Chondrocyte (in vitro differentiated cells): ENCODE measurements around the gene FAM83F. TPM values are rescaled to one million over a fixed set of nuclear protein-coding genes. Genes with fewer than 3 reads are reported as not detected.

ENCODE experiments used
- DNase-seq: peaks from one replicate; pipeline ENCODE4 v3.0.0; 2021; ENCODE audit warnings: mixed read lengths, low spot score
- H3K27ac Mint-ChIP-seq: one replicate; pipeline ENCODE4 v1.8.0; 2021; ENCODE audit warnings: mild to moderate bottlenecking, moderate library complexity, mixed read lengths; ENCODE audit not compliant: unreplicated experiment
- H3K27me3 Mint-ChIP-seq: 2 replicates; pipeline ENCODE4 v1.8.0; 2021; ENCODE audit warnings: low read depth, mixed read lengths
- H3K36me3 Mint-ChIP-seq: 2 replicates; pipeline ENCODE4 v1.8.0; 2021; ENCODE audit warnings: low read depth, mixed read lengths
- H3K4me1 Mint-ChIP-seq: 2 replicates; pipeline ENCODE4 v1.8.0; 2021; ENCODE audit warnings: low read depth, mild to moderate bottlenecking, mixed read lengths
- H3K4me3 Mint-ChIP-seq: one replicate; pipeline ENCODE4 v1.8.0; 2021; ENCODE audit warnings: mild to moderate bottlenecking, moderate library complexity, mixed read lengths; ENCODE audit not compliant: unreplicated experiment
- H3K9me3 Mint-ChIP-seq: 2 replicates; pipeline ENCODE4 v1.8.0; 2021; ENCODE audit warnings: low read depth, mixed read lengths
- CTCF ChIP-seq: fragments of 200-600 bp; sonication (generic); IDR thresholded peaks from 2 replicates; pipeline ENCODE4 v1.5.0; 2021; ENCODE audit warnings: antibody characterized with exemption, mild to moderate bottlenecking, moderate library complexity
- total RNA-seq: library from RNA; stranded (reverse); gene quantifications from 3 replicates; pipeline ENCODE4 v1.2.1, GENCODE V29; 2021

FAM83F gene
- total RNA-seq, 1 donor from 2014 or later: 0.22 TPM

DNA sequence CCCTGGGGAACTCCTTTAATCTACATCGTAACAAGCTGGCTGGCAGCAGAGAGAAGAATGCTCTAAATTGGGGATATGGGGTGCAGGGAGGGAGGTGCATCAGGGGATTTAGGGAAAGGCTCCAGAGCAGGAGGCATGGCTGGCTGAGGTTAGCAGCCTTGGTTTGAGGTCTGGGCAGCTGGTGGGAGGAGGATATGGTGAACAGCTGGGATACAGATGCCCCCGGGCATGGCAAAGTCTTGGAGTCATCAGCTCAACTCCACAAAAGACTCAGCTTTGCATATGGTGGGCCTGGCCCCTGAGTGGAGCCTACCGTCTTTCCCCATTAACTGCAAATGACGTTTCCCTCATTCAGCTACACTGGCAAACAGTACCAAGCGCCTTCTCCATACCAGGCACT, 5.4 kb downstream of the FAM83F start:
- H3K27ac Mint-ChIP-seq: no peak overlapping the region
- no peak for TF ChIP-seq CTCF
- H3K36me3 Mint-ChIP-seq: no peaks in the 10 kb centered on the region
- H3K27me3 Mint-ChIP-seq: peaks cover 2% of the 10 kb centered on the region
- no peak for DNase-seq
- H3K9me3 Mint-ChIP-seq: no peaks in the 10 kb centered on the region
- peaks cover 19% of the 10 kb centered on the region for H3K4me1 Mint-ChIP-seq
- no peak overlapping the region for H3K4me3 Mint-ChIP-seq

DNA sequence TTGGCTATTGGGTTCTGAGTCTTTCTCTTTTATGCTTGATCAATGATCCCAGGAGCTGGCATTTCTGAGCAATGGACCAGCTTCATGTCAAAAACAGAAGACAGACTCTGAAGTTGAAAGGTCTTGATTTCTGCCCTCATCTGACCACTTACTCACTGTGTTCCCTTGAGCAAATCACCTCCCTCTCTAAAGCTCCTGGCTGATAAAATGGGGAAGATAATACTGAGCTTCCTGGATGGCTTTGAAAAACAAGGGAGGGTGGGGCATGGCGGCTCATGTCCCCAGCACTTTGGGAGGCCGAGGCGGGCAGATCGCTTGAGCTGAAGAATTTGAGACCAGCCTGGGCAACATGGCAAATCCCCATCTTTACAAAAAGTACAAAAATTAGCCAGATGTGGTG, 6.4 kb downstream of the FAM83F start:
- Mint-ChIP-seq H3K4me3 (no peak overlapping the region), H3K36me3 (no peaks in the 10 kb centered on the region), H3K9me3 (no peaks in the 10 kb centered on the region), H3K4me1 (peaks cover 19% of the 10 kb centered on the region), H3K27ac (no peak overlapping the region), H3K27me3 (peaks cover under 1% of the 10 kb centered on the region)
- TF ChIP-seq CTCF: no peak
- DNase-seq: no peak

GRCh38 chr22:40001800-40002577, 7.2 kb downstream of the FAM83F start:
- no peaks in the 10 kb centered on the region for H3K36me3 Mint-ChIP-seq
- H3K27ac Mint-ChIP-seq: no peak overlapping the region
- no peaks in the 10 kb centered on the region for H3K27me3 Mint-ChIP-seq
- peaks cover 15% of the 10 kb centered on the region for H3K4me1 Mint-ChIP-seq
- H3K9me3 Mint-ChIP-seq: no peaks in the 10 kb centered on the region
- no peak for DNase-seq
- TF ChIP-seq CTCF: no peak
- no peak overlapping the region for H3K4me3 Mint-ChIP-seq

DNA sequence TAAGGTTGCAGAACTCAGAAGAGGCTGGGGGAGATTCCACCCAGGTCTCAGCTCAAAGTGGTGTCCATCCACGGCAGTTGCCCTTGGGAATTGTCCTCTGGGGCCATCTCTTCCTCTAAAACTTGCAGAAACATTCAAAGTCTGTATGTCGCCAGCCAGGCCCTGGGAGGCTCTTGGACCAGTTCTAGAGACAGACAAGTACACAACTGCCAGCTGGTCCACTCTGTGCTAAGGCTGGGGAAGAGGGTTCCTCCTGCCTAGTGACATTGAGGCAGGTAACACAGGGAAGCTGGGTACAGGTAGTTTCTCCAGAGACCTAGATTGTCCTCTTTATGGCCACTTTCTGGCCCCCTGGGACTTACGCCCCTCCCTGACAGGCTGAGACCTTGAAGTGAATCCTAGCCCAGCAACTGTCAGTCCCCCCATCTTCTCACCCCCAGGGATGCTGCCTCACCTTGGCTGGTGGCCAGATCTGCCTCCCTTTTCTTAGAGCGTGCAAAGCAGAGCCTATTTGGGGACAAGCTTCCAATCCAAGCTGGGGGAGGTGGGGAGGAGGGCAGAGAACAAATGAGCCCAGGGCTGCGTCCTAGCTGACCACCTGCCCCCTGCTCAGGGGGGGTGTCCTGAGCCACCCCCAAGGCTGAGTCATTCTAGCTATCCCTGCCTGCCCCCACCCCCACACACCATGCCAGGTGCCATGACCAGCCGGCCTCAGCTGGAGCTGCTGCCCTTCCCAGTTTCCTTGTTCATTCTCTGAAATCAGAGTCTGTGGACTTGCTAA, 8.4 kb downstream of the FAM83F start:
- no peak overlapping the region for H3K27ac Mint-ChIP-seq
- no peaks in the 10 kb centered on the region for H3K27me3 Mint-ChIP-seq
- H3K9me3 Mint-ChIP-seq: no peaks in the 10 kb centered on the region
- no peaks in the 10 kb centered on the region for H3K36me3 Mint-ChIP-seq
- no peak for DNase-seq
- no peak for TF ChIP-seq CTCF
- no peak overlapping the region for H3K4me3 Mint-ChIP-seq
- peaks cover 6% of the 10 kb centered on the region for H3K4me1 Mint-ChIP-seq

DNA sequence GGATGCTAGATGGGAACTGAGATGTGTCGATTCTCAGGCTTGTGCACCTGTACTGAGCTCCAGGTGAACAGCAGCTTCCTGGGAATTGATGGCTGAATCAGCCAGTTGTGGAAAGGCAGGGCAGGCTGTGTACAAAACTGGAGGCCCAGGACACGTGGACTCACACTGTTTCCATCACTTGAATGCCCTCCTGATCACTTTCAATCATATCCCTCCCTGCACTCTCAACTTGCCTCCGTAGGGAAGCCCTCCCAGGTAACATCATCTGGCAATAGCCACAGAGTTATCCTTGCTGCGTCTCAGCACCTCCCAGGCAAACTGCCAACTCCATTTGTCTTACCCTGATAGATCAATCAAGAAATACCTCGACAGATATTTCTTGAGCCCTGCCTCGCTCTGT, 10.1 kb downstream of the FAM83F start:
- Mint-ChIP-seq H3K27me3 (no peaks in the 10 kb centered on the region), H3K27ac (no peak overlapping the region), H3K4me3 (no peak overlapping the region), H3K4me1 (peaks cover 17% of the 10 kb centered on the region), H3K36me3 (no peaks in the 10 kb centered on the region), H3K9me3 (no peaks in the 10 kb centered on the region)
- no peak for DNase-seq
- TF ChIP-seq CTCF: no peak
